Measurements from ENCODE around the gene OR10V1. TPM values are rescaled to one million over a fixed set of nuclear protein-coding genes. Genes with fewer than 3 reads are reported as not detected.

OR10V1 gene
- total and polyA plus RNA-seq, 2 donors (not counting 1 experiment from before 2014, with no cell fraction given), result not detected

DNA sequence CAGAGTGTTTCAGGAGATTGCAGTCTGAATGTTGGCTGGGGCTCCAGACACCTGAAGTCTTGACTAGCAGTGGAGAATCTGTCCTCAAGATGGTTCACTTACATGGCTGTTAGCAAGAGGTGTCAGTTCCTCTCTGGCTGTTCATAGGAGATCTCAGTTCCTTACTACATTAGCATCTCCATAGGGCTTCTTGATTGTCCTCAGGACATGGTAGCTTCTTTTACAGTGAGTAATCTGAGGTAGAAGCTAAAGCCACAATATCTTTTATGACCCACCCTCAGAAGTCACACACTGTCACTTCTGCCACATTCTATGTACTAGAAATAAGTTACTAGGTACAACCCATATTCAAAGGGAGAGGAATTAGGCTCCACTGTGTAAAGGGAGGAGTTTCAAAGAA, 34.3 kb downstream of the OR10V1 start:
- no peak for ATAC-seq (ENCODE audit: low read depth)
- TF ChIP-seq EZH2 (IDR thresholded peaks at IDR 0.05; ENCODE audit: borderline replicate concordance, insufficient read depth, low read depth, low read length, poor library complexity, severe bottlenecking), result no peak
- TF ChIP-seq, protein P1, sequence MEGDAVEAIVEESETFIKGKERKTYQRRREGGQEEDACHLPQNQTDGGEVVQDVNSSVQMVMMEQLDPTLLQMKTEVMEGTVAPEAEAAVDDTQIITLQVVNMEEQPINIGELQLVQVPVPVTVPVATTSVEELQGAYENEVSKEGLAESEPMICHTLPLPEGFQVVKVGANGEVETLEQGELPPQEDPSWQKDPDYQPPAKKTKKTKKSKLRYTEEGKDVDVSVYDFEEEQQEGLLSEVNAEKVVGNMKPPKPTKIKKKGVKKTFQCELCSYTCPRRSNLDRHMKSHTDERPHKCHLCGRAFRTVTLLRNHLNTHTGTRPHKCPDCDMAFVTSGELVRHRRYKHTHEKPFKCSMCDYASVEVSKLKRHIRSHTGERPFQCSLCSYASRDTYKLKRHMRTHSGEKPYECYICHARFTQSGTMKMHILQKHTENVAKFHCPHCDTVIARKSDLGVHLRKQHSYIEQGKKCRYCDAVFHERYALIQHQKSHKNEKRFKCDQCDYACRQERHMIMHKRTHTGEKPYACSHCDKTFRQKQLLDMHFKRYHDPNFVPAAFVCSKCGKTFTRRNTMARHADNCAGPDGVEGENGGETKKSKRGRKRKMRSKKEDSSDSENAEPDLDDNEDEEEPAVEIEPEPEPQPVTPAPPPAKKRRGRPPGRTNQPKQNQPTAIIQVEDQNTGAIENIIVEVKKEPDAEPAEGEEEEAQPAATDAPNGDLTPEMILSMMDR (IDR thresholded peaks at IDR 0.05), result no peak
- Histone ChIP-seq H3K4me3 (ENCODE audit: control extremely low read depth in 1 of 5, extremely low read depth in 1 of 5, insufficient read depth in 1 of 5, low read depth in 2 of 5, low read length in 4 of 5) (no peak overlapping the region), H3K79me2 (ENCODE audit: control insufficient read depth, insufficient read depth, low read length) (no peaks in the 10 kb centered on the region), H2AFZ (ENCODE audit: insufficient read depth, low read depth, low read length, poor library complexity, severe bottlenecking) (no peak overlapping the region), H3K4me2 (replicated peaks; ENCODE audit: low read depth, low read length, poor library complexity, severe bottlenecking) (no peak overlapping the region), H3K27me3 (replicated peaks in 1 of 4; ENCODE audit: control extremely low read depth in 1 of 4, control insufficient read depth in 3 of 4, insufficient read depth in 4 of 4, low read length in 3 of 4) (peaks cover 0 to 2% (median 0%) of the 10 kb centered on the region in 4 experiments), H3K4me1 (ENCODE audit: control insufficient read depth in 2 of 2, insufficient read depth in 2 of 2, low read length in 2 of 2) (no peaks in the 10 kb centered on the region), H3K36me3 (replicated peaks in 1 of 2; ENCODE audit: control extremely low read depth in 1 of 2, control insufficient read depth in 1 of 2, extremely low read depth in 1 of 2, insufficient read depth in 2 of 2, low read length in 1 of 2) (no peaks in the 10 kb centered on the region), H3K27ac (ENCODE audit: low read length in 2 of 2) (no peak overlapping the region), H3K9me3 (ENCODE audit: control extremely low read depth in 1 of 3, control insufficient read depth in 2 of 3, insufficient read depth in 1 of 3, low read length in 2 of 3) (peaks cover 0 to 1% (median 0%) of the 10 kb centered on the region in 3 donors), H3K9ac (ENCODE audit: low read length) (no peak overlapping the region), H4K20me1 (ENCODE audit: control insufficient read depth, insufficient read depth, low read length, poor library complexity, severe bottlenecking) (no peaks in the 10 kb centered on the region)
- ChIA-PET CTCF (interaction anchor here (0.6 to 1.6 kb wide), 3 partner anchors 11 to 158 kb away, joined by 4 to 6 read pairs (median 4); partner anchors contain the start of gene PATL1), POLR2A (no interaction called here)
- H3K4me3 Mint-ChIP-seq, result no peak overlapping the region
- no peaks in the 10 kb centered on the region for H3K9me3 Mint-ChIP-seq (ENCODE audit: insufficient read depth)
- peaks cover 13% of the 10 kb centered on the region for H3K27me3 Mint-ChIP-seq
- DNase-seq, result no peak
- intact Hi-C loops (cut with micrococcal nuclease), result no loop called here
- H3K4me1 Mint-ChIP-seq, result no peaks in the 10 kb centered on the region
- H3K27ac Mint-ChIP-seq, result no peak overlapping the region

DNA sequence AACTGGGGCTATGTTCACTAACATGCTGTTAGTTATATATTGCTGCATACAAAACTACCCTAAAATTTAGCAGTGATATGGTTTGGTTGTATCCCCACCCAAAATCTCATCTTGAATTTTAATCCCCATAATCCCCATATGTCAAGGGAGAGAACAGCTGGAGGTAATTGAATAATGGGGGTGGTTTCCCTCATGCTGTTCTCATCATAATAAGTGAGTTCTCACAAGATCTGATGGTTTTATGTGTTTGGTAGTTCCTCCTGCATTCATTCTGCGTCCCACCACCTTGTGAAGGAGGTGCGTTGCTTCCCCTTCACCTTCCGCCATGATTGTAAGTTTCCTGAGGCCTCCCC, 34.9 kb downstream of the OR10V1 start:
- 90% methylated on average over 2 of the region's 3 CpGs for WGBS (ENCODE audit: insufficient coverage)
- ChIA-PET CTCF (interaction anchor here (0.9 kb wide), 1 partner anchor 141 kb away, joined by 4 read pairs; no protein-coding TSS in a partner anchor), POLR2A (no interaction called here)
- no peak overlapping the region for H3K4me3 Mint-ChIP-seq
- no peak overlapping the region for H3K9ac ChIP-seq (ENCODE audit: low read length)
- peaks cover 10% of the 10 kb centered on the region for H3K27me3 Mint-ChIP-seq
- no peaks in the 10 kb centered on the region for H3K4me1 Mint-ChIP-seq
- H3K27me3 ChIP-seq (replicated peaks in 1 of 4; ENCODE audit: control extremely low read depth in 1 of 4, control insufficient read depth in 3 of 4, insufficient read depth in 4 of 4, low read length in 3 of 4), result peaks cover 0 to 2% (median 0%) of the 10 kb centered on the region in 4 experiments
- H3K9me3 ChIP-seq (ENCODE audit: control extremely low read depth in 1 of 3, control insufficient read depth in 2 of 3, insufficient read depth in 1 of 3, low read length in 2 of 3), result no peaks in the 10 kb centered on the region
- no peak overlapping the region for H3K4me2 ChIP-seq (replicated peaks; ENCODE audit: low read depth, low read length, poor library complexity, severe bottlenecking)
- TF ChIP-seq EZH2 (IDR thresholded peaks at IDR 0.05; ENCODE audit: borderline replicate concordance, insufficient read depth, low read depth, low read length, poor library complexity, severe bottlenecking), result no peak
- no peaks in the 10 kb centered on the region for H3K4me1 ChIP-seq (ENCODE audit: control insufficient read depth in 2 of 2, insufficient read depth in 2 of 2, low read length in 2 of 2)
- no peak for DNase-seq
- no peaks in the 10 kb centered on the region for H3K36me3 ChIP-seq (replicated peaks in 1 of 2; ENCODE audit: control extremely low read depth in 1 of 2, control insufficient read depth in 1 of 2, extremely low read depth in 1 of 2, insufficient read depth in 2 of 2, low read length in 1 of 2)
- no peak overlapping the region for H2AFZ ChIP-seq (ENCODE audit: insufficient read depth, low read depth, low read length, poor library complexity, severe bottlenecking)
- H3K79me2 ChIP-seq (ENCODE audit: control insufficient read depth, insufficient read depth, low read length), result no peaks in the 10 kb centered on the region
- no peak overlapping the region for H3K27ac ChIP-seq (ENCODE audit: low read length in 2 of 2)
- no peaks in the 10 kb centered on the region for H4K20me1 ChIP-seq (ENCODE audit: control insufficient read depth, insufficient read depth, low read length, poor library complexity, severe bottlenecking)
- H3K4me3 ChIP-seq (ENCODE audit: control extremely low read depth in 1 of 5, extremely low read depth in 1 of 5, insufficient read depth in 1 of 5, low read depth in 2 of 5, low read length in 4 of 5), result no peak overlapping the region
- intact Hi-C loops (cut with micrococcal nuclease), result no loop called here
- no peaks in the 10 kb centered on the region for H3K9me3 Mint-ChIP-seq (ENCODE audit: insufficient read depth)
- no peak overlapping the region for H3K27ac Mint-ChIP-seq
- no peak for ATAC-seq (ENCODE audit: low read depth)
